Thyroid gland (tissue), 4 donors: ENCODE data around the gene AKR1A1. TPM values are rescaled to one million over a fixed set of nuclear protein-coding genes. Genes with fewer than 3 reads are reported as not detected.

ENCODE experiments used
- DNase-seq, 2 donors: peaks; one replicate each; pipeline ENCODE4 v3.0.0-alpha.2; 2019
- H3K27ac ChIP-seq, 3 donors: fragments of 200-600 bp; sonication (generic); 1 replicate in 2 of 3; 2 replicates in 1 of 3; pipeline ENCODE4 v1.5.1; 2016 to 2019; ENCODE audit warnings: mild to moderate bottlenecking in 1 of 3, moderate library complexity in 1 of 3
- H3K27me3 ChIP-seq: fragments of 200-600 bp; sonication (generic); one replicate; pipeline ENCODE4 v1.5.1; 2019
- H3K36me3 ChIP-seq, 2 donors: fragments of 200-600 bp; sonication (generic); one replicate each; pipeline ENCODE4 v1.5.1; 2016 to 2019
- H3K4me1 ChIP-seq, 2 donors: fragments of 200-600 bp; sonication (generic); one replicate each; pipeline ENCODE4 v1.5.1; 2017 to 2019
- H3K4me3 ChIP-seq, 3 donors: fragments of 200-600 bp; sonication (generic); replicated peaks in 1 of 3; 1 replicate in 2 of 3; 2 replicates in 1 of 3; pipeline ENCODE4 v1.5.1; 2016; ENCODE audit warnings: mild to moderate bottlenecking in 1 of 3
- H3K9me3 ChIP-seq: fragments of 200-600 bp; sonication (generic); one replicate; pipeline ENCODE4 v1.5.1; 2017
- POLR2A ChIP-seq, 2 donors: fragments of 450-650 bp; IDR thresholded peaks; one replicate each; pipeline ENCODE4 v1.6.1; 2017; ENCODE audit warnings: antibody characterized with exemption in 2 of 2, mild to moderate bottlenecking in 2 of 2, moderate library complexity in 1 of 2
- WGBS, 2 donors: methylation state at CpG; one replicate each; pipeline ENCODE4 v1.1.5; 2017; 5-methylcytosine and 5-hydroxymethylcytosine counted together
- intact Hi-C: fragments of 100-400 bp; cut with DNase I; formaldehyde crosslinking; loops from one replicate; pipeline ENCODE4 v1.15.1; 2023
- total RNA-seq, 4 donors: library from RNA; depleted of rRNA; stranded (reverse); fragments of >200 nt; gene quantifications; one replicate each; pipeline ENCODE4 v1.2.3, GENCODE V29; 2016
- TF ChIP-seq, protein P1 (sequence below), 6 experiments: fragments of 200-600 bp in 3 of 6; fragments of 450-650 bp in 3 of 6; sonication (generic) in 3 of 6; IDR thresholded peaks; one replicate each; pipeline ENCODE4 v1.5.1; 2016 to 2019; ENCODE audit warnings: antibody characterized with exemption in 6 of 6, mild to moderate bottlenecking in 2 of 6, inconsistent platforms in 1 of 6, moderate library complexity in 1 of 6

The AKR1A1 gene
- total RNA-seq, 4 donors from 2014 or later: 67.5 to 143 (median 127) TPM

DNA sequence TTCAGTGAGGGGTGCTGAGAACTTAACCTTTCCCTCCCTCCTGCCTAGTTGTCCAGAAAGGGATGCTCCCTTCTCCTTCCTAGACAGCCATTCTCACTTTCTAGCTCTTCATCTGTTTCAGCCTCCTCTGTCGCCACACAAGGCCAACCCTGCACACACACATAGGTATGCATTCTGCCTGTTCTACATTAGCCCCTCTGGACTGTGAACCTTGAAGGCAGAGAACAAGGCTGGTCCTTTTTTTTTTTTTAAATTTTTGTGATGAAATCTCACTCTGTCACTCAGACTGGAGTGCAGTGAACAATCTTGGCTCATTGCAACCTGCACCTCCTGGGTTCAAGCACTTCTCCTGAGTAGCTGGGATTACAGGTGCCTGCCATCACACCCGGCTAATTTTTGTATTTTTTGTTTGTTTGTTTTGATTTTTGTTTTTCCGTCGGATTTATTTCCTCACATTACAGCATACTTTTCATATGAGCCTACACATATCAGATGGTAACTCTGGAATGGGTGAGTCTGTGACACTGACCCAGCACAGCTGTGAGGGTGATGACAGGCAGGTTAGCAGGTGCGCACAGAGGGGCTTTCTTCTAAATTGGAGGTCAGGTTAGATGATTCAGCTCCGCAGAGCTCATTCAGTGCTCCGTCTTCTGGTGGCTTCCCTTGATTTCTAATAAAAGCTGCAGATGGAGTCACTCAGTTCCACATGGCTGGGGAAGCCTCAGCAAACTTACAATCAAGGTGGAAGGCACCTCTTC lies 4.9 kb upstream of the AKR1A1 start:
- H3K36me3 ChIP-seq: no peaks in the 10 kb centered on the region
- H3K4me3 ChIP-seq: no peak overlapping the region
- H3K4me1 ChIP-seq: peaks cover 4 to 31% of the 10 kb centered on the region in 2 donors
- intact Hi-C loops: no loop called here
- no peaks in the 10 kb centered on the region for H3K9me3 ChIP-seq
- H3K27ac ChIP-seq: no peak overlapping the region
- TF ChIP-seq, protein P1, sequence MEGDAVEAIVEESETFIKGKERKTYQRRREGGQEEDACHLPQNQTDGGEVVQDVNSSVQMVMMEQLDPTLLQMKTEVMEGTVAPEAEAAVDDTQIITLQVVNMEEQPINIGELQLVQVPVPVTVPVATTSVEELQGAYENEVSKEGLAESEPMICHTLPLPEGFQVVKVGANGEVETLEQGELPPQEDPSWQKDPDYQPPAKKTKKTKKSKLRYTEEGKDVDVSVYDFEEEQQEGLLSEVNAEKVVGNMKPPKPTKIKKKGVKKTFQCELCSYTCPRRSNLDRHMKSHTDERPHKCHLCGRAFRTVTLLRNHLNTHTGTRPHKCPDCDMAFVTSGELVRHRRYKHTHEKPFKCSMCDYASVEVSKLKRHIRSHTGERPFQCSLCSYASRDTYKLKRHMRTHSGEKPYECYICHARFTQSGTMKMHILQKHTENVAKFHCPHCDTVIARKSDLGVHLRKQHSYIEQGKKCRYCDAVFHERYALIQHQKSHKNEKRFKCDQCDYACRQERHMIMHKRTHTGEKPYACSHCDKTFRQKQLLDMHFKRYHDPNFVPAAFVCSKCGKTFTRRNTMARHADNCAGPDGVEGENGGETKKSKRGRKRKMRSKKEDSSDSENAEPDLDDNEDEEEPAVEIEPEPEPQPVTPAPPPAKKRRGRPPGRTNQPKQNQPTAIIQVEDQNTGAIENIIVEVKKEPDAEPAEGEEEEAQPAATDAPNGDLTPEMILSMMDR (IDR thresholded peaks at IDR 0.05): no peak
- no peak for TF ChIP-seq POLR2A (IDR thresholded peaks at IDR 0.05)
- H3K27me3 ChIP-seq: no peaks in the 10 kb centered on the region
- WGBS, 2 donors: 51 to 53% methylated on average over 7 of the region's 7 CpGs
- DNase-seq: peak; percentile 15 to 25

DNA sequence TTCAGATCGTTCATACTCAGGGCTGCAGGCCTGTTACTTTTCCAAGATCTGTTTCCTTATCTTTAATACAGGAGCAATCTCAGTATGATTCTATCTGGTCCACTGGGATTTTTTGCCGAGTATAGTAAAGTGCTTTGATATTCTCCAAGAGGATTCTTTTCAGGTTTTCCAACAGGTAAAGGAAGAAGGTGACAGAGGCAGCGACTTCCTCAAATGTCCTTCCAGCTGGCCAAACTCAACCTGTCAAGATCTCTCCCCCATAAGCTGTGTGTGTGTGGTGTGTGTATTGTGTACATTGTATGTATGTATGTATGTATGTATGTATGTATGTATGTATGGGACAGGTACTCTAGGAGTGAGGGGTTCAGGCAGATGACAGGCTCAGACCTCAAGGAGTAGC lies 1.1 kb downstream of the AKR1A1 start:
- Histone ChIP-seq H3K4me3 (peak overlapping the region in 1 of 3 donors; percentile 52), H3K27ac (peak overlapping the region in 2 of 3 donors; percentile 91 to 92), H3K36me3 (no peaks in the 10 kb centered on the region), H3K27me3 (no peaks in the 10 kb centered on the region), H3K9me3 (no peaks in the 10 kb centered on the region), H3K4me1 (peaks cover 18 to 20% of the 10 kb centered on the region in 2 donors)
- TF ChIP-seq, protein P1 (IDR thresholded peaks at IDR 0.05): no peak
- no peak for TF ChIP-seq POLR2A (IDR thresholded peaks at IDR 0.05)
- 23 to 27% methylated on average over 3 of the region's 3 CpGs for WGBS, 2 donors
- intact Hi-C loops: no loop called here
- DNase-seq: no peak

DNA sequence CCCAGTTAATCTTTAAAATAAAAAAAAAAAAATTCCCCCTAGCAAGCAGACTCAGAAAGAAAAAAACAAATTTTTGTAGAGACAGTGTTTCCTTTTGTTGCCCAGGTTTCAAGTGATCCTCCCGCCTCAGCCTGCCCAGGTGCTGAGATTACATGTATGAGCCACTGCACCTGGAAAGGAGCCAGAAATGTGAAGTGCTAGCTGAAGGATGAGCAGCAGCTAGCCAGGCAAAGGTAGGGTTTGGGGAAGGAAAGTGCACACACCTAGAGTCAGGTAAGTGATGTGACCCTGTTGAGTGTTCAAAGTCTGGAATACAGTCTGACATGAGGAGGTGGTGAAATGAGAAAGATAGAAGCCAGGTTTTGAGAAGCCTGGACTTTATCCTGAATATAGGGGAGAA lies 1.7 kb downstream of the AKR1A1 start:
- 29 to 32% methylated on average over 1 of the region's 1 CpG for WGBS, 2 donors

DNA sequence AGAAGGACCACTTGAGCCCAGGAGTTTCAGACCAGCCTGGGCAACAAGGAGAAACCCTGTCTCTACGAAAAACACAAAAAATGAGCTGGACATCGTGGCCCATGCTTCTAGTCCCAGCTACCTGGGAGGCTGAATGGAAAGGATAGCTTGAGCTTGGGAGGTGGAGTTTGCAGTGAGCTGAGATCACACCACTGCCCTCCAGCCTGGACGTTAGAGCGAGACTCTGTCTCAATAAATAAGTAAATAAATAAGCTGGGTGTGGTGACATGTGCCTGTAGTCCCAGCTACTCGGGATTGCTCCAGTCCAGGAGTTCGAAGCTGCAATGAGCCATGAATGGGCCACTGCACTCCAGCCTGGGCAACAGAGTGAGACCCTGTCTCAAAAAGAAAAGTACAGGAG lies 3.6 kb downstream of the AKR1A1 start:
- H3K4me1 ChIP-seq: peaks cover 23 to 26% of the 10 kb centered on the region in 2 donors
- no peak for DNase-seq
- H3K27ac ChIP-seq: no peak overlapping the region
- no peaks in the 10 kb centered on the region for H3K9me3 ChIP-seq
- 91% methylated on average over 6 of the region's 6 CpGs for WGBS, 2 donors
- no peaks in the 10 kb centered on the region for H3K36me3 ChIP-seq
- H3K4me3 ChIP-seq: no peak overlapping the region
- intact Hi-C loops: no loop called here
- TF ChIP-seq, protein P1 (IDR thresholded peaks at IDR 0.05): no peak
- TF ChIP-seq POLR2A (IDR thresholded peaks at IDR 0.05): no peak
- H3K27me3 ChIP-seq: no peaks in the 10 kb centered on the region

More for the DNA sequence above, 1.7 kb downstream of the AKR1A1 start:
- peak; percentile 90 to 94 for DNase-seq
- no peak for TF ChIP-seq POLR2A (IDR thresholded peaks at IDR 0.05)
- TF ChIP-seq, protein P1 (IDR thresholded peaks at IDR 0.05): no peak
- Histone ChIP-seq H3K27ac (no peak overlapping the region), H3K36me3 (no peaks in the 10 kb centered on the region), H3K27me3 (no peaks in the 10 kb centered on the region), H3K9me3 (no peaks in the 10 kb centered on the region), H3K4me1 (peaks cover 19 to 24% of the 10 kb centered on the region in 2 donors), H3K4me3 (no peak overlapping the region)
- intact Hi-C loops: no loop called here

DNA sequence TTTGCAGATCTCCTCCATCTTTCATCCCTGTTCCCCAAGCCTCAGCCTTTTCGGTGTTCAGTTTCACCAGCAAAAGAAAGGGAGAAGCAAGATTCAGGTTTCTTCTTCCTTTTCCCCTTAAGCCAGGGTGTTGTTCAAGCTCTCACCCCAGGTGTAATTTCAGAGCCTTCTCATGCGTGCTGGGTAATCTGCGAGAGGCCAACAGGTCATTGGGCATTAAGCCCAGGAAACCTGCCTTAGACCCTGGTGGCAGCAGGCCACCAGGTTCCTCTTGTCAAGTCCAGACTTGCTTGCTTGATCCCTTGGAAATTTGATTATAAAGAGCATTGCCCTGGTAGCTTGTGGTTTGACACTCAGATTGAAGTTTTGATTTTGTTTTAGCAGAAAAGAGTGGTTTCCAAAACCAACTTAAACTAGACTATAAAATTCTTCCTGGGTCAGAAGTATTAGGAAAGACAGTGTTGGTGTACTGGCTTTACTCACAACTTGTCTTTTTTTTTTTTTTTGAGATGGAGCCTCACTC lies 6.9 kb downstream of the AKR1A1 start:
- intact Hi-C loops: no loop called here
- peaks cover 5 to 9% of the 10 kb centered on the region in 2 donors for H3K4me1 ChIP-seq
- peaks cover 5 to 7% of the 10 kb centered on the region in 2 donors for H3K36me3 ChIP-seq
- peak; percentile 43 to 44 for DNase-seq
- peak overlapping the region in 2 of 3 donors; percentile 11 to 28 for H3K27ac ChIP-seq
- WGBS, 2 donors: 30 to 59% methylated on average over 3 of the region's 3 CpGs
- no peaks in the 10 kb centered on the region for H3K9me3 ChIP-seq
- TF ChIP-seq, protein P1 (IDR thresholded peaks at IDR 0.05): no peak
- no peak for TF ChIP-seq POLR2A (IDR thresholded peaks at IDR 0.05)
- H3K27me3 ChIP-seq: no peaks in the 10 kb centered on the region
- H3K4me3 ChIP-seq: no peak overlapping the region
